NOMO-1 treated with DMSO at 0.1 percent for 48 hours (cell line): ENCODE data around the gene IER5L.
"Not testable (repeated sequence)": the region's sequence is repeated elsewhere in the genome, so short reads cannot be mapped to it uniquely, and the experiment has no call there.

Experiments
- DNase-seq: peaks from one replicate; lab custom pipeline; 2025; ENCODE audit not compliant: unreplicated experiment; lab: John Stamatoyannopoulos, UW

Gene IER5L

GRCh38 chr9:129140397-129141065 lies 37.5 kb downstream of the IER5L start:
- no peak for DNase-seq

- DNase-seq: peak; percentile 96
These were observed 38.1 kb downstream of the IER5L start for GRCh38 chr9:129139993-129140396.

DNA sequence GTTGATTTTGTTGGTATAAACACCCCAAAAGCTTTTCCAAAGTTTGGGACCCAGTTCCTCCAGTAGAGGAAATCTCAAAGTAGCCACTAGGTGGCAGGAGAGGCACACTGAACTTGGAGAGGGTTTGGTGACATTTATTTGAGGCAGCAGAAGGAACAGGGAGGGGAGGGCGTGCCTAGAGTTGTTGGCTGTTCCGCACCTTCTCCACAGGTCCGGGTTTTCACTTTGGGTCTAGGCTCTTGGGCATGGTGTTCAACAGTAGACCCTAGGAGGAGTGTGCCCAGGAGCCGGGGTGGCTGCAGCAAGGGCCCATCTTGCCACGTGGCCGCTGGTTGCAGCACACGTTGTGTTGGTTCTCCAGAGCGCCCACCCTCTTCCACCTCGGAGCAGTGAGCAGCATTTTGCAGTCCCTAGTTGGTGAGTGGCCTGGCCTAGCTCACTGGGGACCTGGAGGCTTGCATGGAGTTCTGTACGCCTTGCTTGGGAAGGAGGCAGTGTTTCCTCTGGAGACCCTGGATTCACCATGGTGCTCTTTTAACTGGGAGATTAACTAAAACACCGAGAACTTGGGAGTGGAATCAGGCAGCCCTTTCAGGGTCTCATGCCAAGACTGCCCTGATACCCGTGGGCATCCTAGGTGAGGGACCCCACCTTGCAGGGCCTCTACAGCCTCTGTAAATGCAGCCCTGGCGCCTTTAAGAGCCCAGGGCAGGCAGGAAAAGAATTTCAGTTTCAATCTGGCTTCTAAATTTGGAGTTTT lies 38.6 kb downstream of the IER5L start:
- peak; percentile 90 for DNase-seq

DNA sequence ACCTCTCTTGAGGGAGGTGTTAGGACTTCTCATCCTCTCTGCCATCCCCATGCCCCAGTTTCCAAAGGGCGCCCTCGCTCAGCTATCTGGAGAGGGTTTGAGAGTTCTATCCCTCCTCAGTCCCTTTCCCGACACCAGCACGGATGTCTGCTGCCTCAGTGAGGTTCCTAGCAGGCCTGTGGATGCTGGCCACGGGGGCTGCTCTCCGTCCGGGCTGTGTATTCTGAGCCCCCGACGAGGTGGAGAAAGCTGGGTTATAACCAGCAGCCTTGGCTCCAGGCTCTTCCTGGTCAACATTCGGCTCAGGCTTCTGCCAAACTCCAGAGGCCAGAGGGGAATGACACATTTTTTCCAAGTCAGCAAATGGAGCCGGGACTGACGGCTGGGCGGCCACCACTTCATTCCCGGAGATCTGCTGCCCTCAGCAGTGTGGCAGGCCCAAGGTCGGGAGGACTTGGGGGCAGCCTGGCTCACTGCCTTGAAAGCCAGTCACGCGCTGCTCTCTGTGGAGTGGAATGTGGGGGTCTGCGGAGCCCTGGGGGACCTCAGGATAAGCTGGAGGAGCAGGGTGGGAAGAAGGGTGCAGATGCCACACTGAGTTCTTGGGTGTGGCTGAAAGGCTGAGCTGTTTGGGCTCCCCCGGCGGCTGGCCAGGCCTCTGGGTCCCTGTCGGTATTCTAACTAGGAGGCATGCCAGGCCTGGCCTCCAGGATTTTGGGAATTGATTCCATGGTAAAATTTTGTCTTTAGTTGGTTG lies 39.4 kb downstream of the IER5L start:
- no peak for DNase-seq

DNA sequence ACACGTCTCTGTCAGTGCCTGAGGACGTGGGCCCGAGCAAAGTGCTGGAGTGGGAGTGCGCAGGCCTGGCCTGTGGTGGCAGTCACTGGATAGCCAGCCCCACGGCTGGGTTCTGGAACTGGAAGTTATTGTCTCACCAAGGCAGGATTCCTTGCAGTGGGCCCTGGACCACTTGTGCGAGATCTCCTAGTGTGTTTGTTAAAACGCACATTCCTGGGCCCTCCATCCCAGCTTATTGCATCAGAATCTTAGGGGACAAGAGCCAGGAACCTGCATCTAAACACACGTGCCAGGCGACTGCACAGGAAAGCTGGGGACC lies 40.0 kb downstream of the IER5L start:
- DNase-seq: no peak

GRCh38 chr9:129137292-129138143 lies 40.5 kb downstream of the IER5L start:
- no peak for DNase-seq

GRCh38 chr9:129136446-129137035 lies 41.5 kb downstream of the IER5L start:
- DNase-seq: no peak

GRCh38 chr9:129135476-129135875 lies 42.6 kb downstream of the IER5L start:
- DNase-seq: no peak

DNA sequence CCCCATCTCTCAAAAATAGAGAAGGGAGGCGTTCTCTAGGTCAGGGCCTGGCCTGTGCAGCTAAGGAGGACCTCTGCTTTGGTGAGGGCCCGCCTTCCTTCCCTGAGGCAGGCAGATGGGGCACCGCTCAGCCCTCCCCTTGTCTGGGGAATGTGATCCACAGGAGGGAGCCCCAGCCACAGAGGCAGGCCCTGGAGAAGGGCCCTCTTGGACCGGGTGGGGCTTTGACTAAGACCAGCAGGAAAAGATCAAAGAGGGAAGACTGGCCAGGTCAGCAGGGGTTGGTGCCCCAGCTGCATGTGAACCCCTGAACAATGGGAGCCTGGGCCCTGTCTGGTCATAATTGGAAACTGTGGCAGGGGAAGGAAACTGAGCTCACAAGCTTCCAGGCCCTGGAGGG lies 45.0 kb downstream of the IER5L start:
- no peak for DNase-seq

DNA sequence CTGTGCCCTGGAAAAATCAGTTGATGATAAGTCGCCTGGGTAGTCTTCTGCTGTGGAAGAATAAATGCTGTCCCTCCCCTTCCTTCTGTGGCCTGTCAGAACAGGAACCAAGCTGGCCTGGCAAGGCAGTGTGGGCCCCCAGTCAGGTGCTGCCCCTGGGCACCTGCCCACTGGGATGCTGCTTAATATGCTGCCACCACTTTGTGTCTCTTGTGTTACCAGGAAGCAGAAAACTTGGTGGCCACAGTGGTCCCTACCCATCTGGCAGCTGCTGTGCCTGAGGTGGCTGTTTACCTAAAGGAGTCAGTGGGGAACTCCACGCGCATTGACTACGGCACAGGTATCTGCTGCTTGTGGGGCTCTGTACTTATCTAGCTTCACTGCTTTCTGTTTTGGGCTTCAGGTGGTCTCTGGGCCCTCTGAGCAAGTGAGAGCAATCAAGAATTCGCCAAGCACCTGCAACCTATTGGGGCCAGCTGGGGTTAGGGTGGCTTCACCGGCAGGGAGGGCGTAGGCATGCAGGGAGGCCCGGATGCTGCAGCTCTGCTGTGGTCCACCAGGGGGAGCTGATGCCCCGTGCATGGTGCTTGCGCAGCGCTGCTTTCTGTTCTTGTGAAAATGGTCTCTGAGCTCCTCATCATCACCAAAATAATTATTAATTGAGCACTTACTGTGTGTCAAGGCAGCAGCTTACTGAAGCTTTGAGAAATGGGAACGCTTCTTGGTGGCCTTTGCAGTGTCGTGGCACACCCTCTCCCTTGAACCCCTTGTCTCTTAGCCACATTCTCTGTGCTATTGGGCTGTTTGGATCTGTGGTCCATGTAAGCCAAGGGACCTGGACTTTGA lies 46.5 kb downstream of the IER5L start:
- DNase-seq: peak; percentile 43

GRCh38 chr9:129130791-129131190 lies 47.3 kb downstream of the IER5L start:
- no peak for DNase-seq

GRCh38 chr9:129130271-129130670 lies 47.8 kb downstream of the IER5L start:
- DNase-seq: not testable (repeated sequence)

- no peak for DNase-seq
These were observed 49.4 kb downstream of the IER5L start for GRCh38 chr9:129128689-129129088.

DNA sequence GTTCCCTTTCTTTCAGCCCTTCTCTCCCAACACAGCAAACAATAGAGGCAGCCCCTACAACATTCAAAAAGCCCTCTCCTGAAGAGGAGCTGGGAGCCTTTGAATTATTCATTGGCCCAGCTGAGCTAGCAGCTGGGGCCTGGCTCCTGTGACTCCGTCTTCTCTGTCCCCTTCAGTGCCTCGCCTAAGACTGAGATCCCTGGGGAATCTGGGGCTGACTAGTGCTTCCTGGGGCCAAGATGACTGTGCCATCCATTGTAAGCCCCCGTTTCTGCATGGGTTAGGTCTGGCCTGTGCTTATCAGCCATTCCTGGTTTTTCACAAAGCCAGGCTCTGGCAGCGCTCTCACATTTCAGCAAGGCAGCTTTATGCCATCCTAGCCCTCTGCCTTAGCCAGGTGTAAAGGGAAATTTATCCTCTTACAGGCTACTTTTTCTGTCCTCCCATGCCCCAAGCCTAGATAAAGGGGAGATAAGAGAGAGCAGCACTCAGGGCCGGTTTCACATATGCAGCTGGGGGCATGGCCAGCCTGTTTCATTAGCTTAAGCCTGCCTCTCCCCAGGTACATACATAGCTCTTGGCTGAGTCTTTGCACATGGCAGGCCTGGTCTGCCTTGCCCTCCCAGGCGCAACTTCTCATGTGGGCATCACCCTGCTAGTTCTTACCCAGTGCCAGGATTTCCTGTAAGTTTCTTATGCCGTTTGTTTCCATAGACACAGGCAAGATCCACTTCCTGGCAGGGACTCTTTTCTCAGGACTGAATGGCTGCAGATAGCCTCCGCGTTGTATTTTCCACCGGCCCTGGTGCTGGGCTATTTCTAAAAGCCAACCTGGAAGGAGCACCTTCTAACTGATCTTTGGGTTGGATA lies 51.1 kb downstream of the IER5L start:
- DNase-seq: no peak
